MCF 10A (cell line): ENCODE measurements around the gene EVA1A. TPM values are rescaled to one million over a fixed set of nuclear protein-coding genes. Genes with fewer than 3 reads are reported as not detected.
A peak's percentile ranks its signal among the peaks of the same experiment; 100 is the strongest.

Experiments used
- BruUV-seq: library from RNA; stranded (reverse); fragments of 400-500 nt; replicated peaks from 2 replicates; lab custom pipeline; 2021; lab: Mats Ljungman, UMichigan
- CTCF ChIA-PET: fragments of 300-600 bp; sonication (Branson Sonifier 250); formaldehyde crosslinking; extraction: SDS; loops from one replicate; lab custom pipeline; 2021; ENCODE audit warnings: antibody characterized with exemption, inconsistent platforms; lab: Yijun Ruan, JAX
- POLR2A ChIA-PET: fragments of 300-600, 350-650 bp; sonication (Branson Sonifier 250); formaldehyde crosslinking; extraction: SDS; loops from one replicate; lab custom pipeline; 2020; ENCODE audit warnings: antibody characterized with exemption, inconsistent platforms; lab: Yijun Ruan, JAX
- DNase-seq: peaks from one replicate; pipeline ENCODE4 v3.0.0-alpha.2; 2018; ENCODE audit not compliant: unreplicated experiment
- H3K27ac Mint-ChIP-seq: one replicate; pipeline ENCODE4 v1.8.0; 2022; ENCODE audit warnings: mild to moderate bottlenecking, low read depth, mixed read lengths; ENCODE audit not compliant: unreplicated experiment
- H3K27me3 Mint-ChIP-seq: one replicate; pipeline ENCODE4 v1.8.0; 2022; ENCODE audit warnings: mixed read lengths; ENCODE audit not compliant: insufficient read depth, unreplicated experiment
- H3K36me3 Mint-ChIP-seq: one replicate; pipeline ENCODE4 v1.8.0; 2022; ENCODE audit warnings: mild to moderate bottlenecking, moderate library complexity, mixed read lengths; ENCODE audit not compliant: insufficient read depth, unreplicated experiment
- H3K4me1 Mint-ChIP-seq: one replicate; pipeline ENCODE4 v1.8.0; 2022; ENCODE audit warnings: mixed read lengths; ENCODE audit not compliant: insufficient read depth, unreplicated experiment
- H3K4me3 Mint-ChIP-seq: one replicate; pipeline ENCODE4 v1.8.0; 2022; ENCODE audit warnings: mild to moderate bottlenecking, moderate library complexity, mixed read lengths; ENCODE audit not compliant: unreplicated experiment
- H3K9me3 Mint-ChIP-seq: one replicate; pipeline ENCODE4 v1.8.0; 2022; ENCODE audit warnings: mixed read lengths; ENCODE audit not compliant: unreplicated experiment
- intact Hi-C: fragments of 100-400 bp; cut with micrococcal nuclease; formaldehyde crosslinking; loops from 2 replicates; pipeline ENCODE4 v1.14.1; 2022
- total RNA-seq: library from RNA; stranded (reverse); gene quantifications from 2 replicates; pipeline ENCODE4 v1.2.3, GENCODE V29; 2022
- TF ChIP-seq, protein P1 (sequence below): fragments of 200-600 bp; IDR thresholded peaks from one replicate; pipeline ENCODE4 v1.8.0; 2022; ENCODE audit warnings: antibody characterized with exemption, mild to moderate bottlenecking; ENCODE audit not compliant: unreplicated experiment

Gene EVA1A
- total RNA-seq, 1 experiment from 2014 or later, result 14.4 TPM

DNA sequence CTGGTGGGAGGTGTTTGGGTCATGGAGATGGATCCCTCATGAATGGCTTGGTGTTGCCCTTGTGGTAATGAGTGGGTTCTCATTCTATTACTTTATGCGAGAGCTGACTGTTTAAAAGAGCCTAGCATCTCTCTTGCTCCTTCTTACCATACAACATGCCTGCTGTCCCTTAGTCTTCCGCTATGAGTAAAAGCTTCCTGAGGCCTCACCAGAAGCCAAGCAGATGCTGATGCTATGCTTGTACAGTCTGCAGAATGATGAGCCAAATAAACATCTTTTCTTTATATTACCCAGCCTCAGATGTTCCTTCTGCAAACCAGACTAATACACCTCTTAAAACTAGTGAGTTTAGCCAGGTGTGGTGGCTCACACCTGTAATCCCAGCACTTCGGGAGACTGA, 23.1 kb downstream of the EVA1A start:
- no TSS peak for BruUV-seq
- no peaks in the 10 kb centered on the region for H3K36me3 Mint-ChIP-seq
- TF ChIP-seq, protein P1, sequence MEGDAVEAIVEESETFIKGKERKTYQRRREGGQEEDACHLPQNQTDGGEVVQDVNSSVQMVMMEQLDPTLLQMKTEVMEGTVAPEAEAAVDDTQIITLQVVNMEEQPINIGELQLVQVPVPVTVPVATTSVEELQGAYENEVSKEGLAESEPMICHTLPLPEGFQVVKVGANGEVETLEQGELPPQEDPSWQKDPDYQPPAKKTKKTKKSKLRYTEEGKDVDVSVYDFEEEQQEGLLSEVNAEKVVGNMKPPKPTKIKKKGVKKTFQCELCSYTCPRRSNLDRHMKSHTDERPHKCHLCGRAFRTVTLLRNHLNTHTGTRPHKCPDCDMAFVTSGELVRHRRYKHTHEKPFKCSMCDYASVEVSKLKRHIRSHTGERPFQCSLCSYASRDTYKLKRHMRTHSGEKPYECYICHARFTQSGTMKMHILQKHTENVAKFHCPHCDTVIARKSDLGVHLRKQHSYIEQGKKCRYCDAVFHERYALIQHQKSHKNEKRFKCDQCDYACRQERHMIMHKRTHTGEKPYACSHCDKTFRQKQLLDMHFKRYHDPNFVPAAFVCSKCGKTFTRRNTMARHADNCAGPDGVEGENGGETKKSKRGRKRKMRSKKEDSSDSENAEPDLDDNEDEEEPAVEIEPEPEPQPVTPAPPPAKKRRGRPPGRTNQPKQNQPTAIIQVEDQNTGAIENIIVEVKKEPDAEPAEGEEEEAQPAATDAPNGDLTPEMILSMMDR, result no peak
- no peaks in the 10 kb centered on the region for H3K4me1 Mint-ChIP-seq
- no peak overlapping the region for H3K4me3 Mint-ChIP-seq
- H3K27ac Mint-ChIP-seq, result no peak overlapping the region
- ChIA-PET CTCF (interaction anchor here (0.7 to 1.7 kb wide), 4 partner anchors 9 to 71 kb away, joined by 3 to 12 read pairs (median 3); no protein-coding TSS in a partner anchor), POLR2A (interaction anchor here (1.2 kb wide), 2 partner anchors 23 to 43 kb away, joined by 3 to 4 read pairs; partner anchors contain the start of gene EVA1A)
- H3K9me3 Mint-ChIP-seq, result no peaks in the 10 kb centered on the region
- intact Hi-C loops, result no loop called here
- no peaks in the 10 kb centered on the region for H3K27me3 Mint-ChIP-seq
- no peak for DNase-seq

DNA sequence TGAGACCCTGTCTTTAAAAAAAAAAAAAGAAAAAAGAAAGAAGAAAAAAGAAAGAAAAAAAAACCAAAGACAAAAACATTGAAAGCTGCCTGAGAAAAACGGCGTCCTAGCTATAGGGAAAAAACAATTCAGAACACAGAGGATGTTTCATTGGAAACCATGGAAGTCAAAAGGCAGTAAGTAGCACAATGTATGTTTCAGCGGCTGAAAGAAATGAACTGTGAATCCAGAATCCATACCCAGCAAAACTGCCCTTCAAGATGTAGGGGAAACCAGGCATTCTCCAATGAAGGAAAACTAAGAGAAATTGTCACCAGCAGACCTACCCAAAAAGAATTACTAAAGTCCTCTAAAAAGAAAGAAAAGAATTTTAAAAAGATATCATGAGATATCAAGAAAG, 27.6 kb downstream of the EVA1A start:
- ChIA-PET POLR2A (no interaction called here), CTCF (interaction anchor here (0.7 to 2.4 kb wide), 2 partner anchors 69 to 197 kb away, joined by 3 to 7 read pairs; no protein-coding TSS in a partner anchor)
- peaks cover 19% of the 10 kb centered on the region for H3K4me1 Mint-ChIP-seq
- H3K27me3 Mint-ChIP-seq, result no peaks in the 10 kb centered on the region
- no TSS peak for BruUV-seq
- DNase-seq, result no peak
- H3K4me3 Mint-ChIP-seq, result no peak overlapping the region
- no peaks in the 10 kb centered on the region for H3K36me3 Mint-ChIP-seq
- TF ChIP-seq, protein P1, result no peak
- intact Hi-C loops, result no loop called here
- no peak overlapping the region for H3K27ac Mint-ChIP-seq
- peaks cover 6% of the 10 kb centered on the region for H3K9me3 Mint-ChIP-seq

DNA sequence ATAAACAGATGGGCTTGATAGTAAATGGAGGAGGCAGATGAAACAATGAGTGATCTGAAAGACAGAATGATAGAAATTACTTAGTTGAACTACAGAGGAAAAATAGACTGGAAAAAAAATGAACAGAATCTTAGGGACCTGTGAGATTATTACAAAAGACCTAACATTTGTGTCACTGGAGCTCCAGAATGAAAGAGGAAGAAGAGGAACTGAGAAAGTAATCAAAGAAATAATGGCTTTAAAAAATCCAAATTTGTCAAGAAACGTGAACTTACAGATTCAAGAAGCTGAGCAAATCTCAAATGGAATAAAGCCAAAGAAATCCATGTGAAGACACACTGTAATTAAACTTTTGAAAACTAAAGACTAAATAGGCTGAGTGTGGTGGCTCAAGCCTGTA, 28.3 kb downstream of the EVA1A start:
- no TSS peak for BruUV-seq
- DNase-seq, result no peak
- CTCF ChIA-PET, result interaction anchor here (1.7 to 2.4 kb wide), 2 partner anchors 68 to 76 kb away, joined by 5 to 7 read pairs; no protein-coding TSS in a partner anchor
- Mint-ChIP-seq H3K4me1 (peaks cover 25% of the 10 kb centered on the region), H3K27me3 (no peaks in the 10 kb centered on the region), H3K9me3 (peaks cover 6% of the 10 kb centered on the region), H3K36me3 (no peaks in the 10 kb centered on the region), H3K4me3 (no peak overlapping the region), H3K27ac (no peak overlapping the region)
- intact Hi-C loops, result no loop called here
- POLR2A ChIA-PET, result interaction anchor here (0.7 kb wide), 2 partner anchors 60 to 65 kb away, joined by 3 to 4 read pairs; no protein-coding TSS in a partner anchor
- TF ChIP-seq, protein P1, result no peak

DNA sequence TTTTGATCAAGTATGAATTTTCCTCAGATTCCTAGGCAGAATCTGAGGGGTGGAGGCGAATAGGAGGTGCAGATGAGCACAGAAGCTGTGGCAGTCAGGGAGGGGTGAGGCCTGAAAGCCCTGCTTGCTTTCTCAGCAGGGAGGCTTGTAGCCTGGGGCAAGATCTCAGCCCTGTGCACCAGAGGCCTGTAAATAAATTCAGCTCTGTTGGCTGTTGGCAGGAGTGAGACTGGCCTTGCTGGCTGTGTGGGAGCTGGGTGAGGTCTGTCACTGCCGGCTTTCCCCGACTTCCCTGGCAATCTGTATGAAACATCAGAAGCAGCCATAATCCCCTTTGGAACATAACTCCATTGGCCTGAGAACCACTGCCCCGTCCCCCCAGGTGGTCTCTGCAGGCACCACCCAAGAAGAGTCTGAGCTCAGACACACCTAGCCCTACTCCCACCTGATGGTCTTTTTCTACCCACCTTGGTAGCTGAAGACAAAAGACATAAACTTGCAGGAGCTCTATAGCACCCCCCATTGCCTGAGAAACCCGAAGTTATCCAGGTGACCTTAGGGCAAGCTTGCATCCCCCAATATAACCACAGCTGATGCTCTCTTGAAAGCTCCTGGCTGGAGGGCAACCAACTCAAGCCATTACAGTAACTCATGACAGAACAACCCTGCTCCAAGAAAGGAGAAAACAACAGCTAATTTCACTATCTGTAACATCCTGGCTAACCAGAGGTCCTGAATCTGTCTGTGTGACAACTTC, 32.3 kb downstream of the EVA1A start:
- CTCF ChIA-PET, result interaction anchor here (0.9 to 2.9 kb wide), 9 partner anchors 9 to 84 kb away, joined by 3 to 16 read pairs (median 4); partner anchors contain the start of gene EVA1A
- TF ChIP-seq, protein P1, result no peak
- intact Hi-C loops, result no loop called here
- Mint-ChIP-seq H3K36me3 (no peaks in the 10 kb centered on the region), H3K4me3 (no peak overlapping the region), H3K27ac (peak overlapping the region; percentile 76), H3K4me1 (peaks cover 33% of the 10 kb centered on the region), H3K27me3 (no peaks in the 10 kb centered on the region), H3K9me3 (peaks cover 6% of the 10 kb centered on the region)
- POLR2A ChIA-PET, result interaction anchor here (0.7 to 1.3 kb wide), 4 partner anchors 17 to 80 kb away, joined by 3 to 5 read pairs (median 4); no protein-coding TSS in a partner anchor
- BruUV-seq, result no TSS peak
- DNase-seq, result peak; percentile 66
